ENCODE results near the gene FGD3.

Gene FGD3

DNA sequence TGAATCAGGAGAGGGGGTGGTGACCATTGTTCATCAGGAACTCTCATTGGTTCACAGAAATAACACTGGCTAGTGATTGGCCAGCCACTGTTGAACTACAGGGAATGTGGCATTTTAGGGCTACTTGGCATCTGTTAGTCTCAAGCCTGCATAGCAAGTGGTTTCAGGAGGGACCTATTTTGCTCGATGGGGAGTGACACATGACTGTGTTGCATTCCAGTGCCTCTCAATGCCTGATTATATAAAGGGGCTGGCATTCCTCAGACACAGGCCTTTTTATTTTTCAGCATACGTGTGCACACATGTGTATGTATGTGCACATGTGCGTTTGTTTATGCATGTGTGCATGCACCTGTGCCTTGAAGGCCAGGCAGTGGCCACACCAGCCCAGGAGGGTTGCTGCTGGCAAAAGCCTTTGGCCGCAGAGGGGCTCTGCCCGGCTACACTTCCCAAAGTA is 23.2 kb downstream of the FGD3 start:
- H3K4me3 ChIP-seq (ENCODE audit: low read depth, low read length), result no peak overlapping the region
- DNase-seq (ENCODE audit: low read depth), result peak; percentile 27
- TF ChIP-seq, protein P1, sequence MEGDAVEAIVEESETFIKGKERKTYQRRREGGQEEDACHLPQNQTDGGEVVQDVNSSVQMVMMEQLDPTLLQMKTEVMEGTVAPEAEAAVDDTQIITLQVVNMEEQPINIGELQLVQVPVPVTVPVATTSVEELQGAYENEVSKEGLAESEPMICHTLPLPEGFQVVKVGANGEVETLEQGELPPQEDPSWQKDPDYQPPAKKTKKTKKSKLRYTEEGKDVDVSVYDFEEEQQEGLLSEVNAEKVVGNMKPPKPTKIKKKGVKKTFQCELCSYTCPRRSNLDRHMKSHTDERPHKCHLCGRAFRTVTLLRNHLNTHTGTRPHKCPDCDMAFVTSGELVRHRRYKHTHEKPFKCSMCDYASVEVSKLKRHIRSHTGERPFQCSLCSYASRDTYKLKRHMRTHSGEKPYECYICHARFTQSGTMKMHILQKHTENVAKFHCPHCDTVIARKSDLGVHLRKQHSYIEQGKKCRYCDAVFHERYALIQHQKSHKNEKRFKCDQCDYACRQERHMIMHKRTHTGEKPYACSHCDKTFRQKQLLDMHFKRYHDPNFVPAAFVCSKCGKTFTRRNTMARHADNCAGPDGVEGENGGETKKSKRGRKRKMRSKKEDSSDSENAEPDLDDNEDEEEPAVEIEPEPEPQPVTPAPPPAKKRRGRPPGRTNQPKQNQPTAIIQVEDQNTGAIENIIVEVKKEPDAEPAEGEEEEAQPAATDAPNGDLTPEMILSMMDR (IDR thresholded peaks at IDR 0.05; ENCODE audit: low read depth, low read length, missing control alignments), result no peak
- in situ Hi-C loops (cut with HindIII; ENCODE audit: low sequenced_read_pairs), result no loop called here

DNA sequence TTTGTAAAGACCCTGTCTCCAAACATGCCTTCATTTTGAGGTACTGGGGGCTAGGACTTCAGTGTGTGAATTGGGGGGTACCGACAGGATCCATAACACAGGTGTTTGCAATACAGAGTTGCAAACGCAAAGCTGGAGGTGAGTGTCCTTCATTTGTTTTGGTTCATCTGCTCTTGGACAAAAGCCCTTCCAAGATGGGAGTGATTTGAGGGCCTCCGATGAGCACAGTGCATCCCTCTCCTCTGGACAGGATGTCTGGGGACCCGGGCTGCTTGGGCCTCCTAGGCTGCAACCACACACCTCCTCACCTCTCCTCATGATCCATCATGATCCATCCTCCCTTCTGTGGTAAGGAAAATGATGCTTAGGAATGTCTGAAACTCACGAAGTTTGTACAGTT is 23.8 kb downstream of the FGD3 start:
- DNase-seq (ENCODE audit: low read depth), result no peak

DNA sequence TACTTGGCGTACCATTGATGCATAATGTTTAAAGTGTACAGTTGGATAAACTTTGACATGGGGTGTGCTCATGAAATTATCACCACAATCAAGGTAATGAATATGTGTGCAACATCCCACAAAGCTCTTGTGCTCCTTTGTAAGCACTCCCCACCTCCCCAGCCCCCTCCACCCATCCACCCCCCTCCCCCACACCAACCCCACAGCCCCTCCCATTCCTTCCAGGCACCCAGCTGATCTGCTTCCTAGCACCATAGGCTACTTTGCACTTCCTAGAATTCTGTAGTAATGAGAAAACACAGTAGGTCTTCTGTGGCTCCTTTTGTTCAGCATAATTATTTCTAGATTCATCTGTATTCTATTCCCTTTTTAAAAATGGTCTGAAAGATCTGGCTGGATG is 24.5 kb downstream of the FGD3 start:
- H3K4me3 ChIP-seq (ENCODE audit: low read depth, low read length), result no peak overlapping the region
- TF ChIP-seq, protein P1 (IDR thresholded peaks at IDR 0.05; ENCODE audit: low read depth, low read length, missing control alignments), result no peak
- DNase-seq (ENCODE audit: low read depth), result no peak
- in situ Hi-C loops (cut with HindIII; ENCODE audit: low sequenced_read_pairs), result no loop called here

More for the DNA sequence above, 23.8 kb downstream of the FGD3 start:
- TF ChIP-seq, protein P1 (IDR thresholded peaks at IDR 0.05; ENCODE audit: low read depth, low read length, missing control alignments), result no peak
- no peak overlapping the region for H3K4me3 ChIP-seq (ENCODE audit: low read depth, low read length)
- in situ Hi-C loops (cut with HindIII; ENCODE audit: low sequenced_read_pairs), result no loop called here

DNA sequence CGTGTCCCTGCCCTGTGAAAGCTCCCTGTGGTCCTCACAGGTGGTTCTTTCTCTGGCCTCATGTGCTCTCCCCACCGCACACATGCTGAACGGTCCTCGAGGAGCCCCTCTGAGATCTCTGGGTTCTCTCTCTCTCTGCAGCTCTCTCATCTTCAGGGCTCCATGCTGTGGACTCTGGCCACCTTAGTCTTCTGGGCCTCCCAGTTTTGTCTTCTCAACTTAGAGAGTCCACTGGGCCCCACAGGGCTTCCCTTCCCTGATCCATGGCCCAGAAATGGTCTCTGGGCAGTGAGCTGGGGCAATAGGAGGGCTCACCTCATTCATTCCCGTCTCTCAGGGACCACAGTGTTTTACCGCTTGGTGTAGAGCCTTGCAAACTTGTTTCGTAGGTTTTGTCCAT is 26.4 kb downstream of the FGD3 start:
- H3K4me3 ChIP-seq (ENCODE audit: low read depth, low read length), result no peak overlapping the region
- TF ChIP-seq, protein P1 (IDR thresholded peaks at IDR 0.05; ENCODE audit: low read depth, low read length, missing control alignments), result no peak
- in situ Hi-C loops (cut with HindIII; ENCODE audit: low sequenced_read_pairs), result no loop called here
- DNase-seq (ENCODE audit: low read depth), result no peak

DNA sequence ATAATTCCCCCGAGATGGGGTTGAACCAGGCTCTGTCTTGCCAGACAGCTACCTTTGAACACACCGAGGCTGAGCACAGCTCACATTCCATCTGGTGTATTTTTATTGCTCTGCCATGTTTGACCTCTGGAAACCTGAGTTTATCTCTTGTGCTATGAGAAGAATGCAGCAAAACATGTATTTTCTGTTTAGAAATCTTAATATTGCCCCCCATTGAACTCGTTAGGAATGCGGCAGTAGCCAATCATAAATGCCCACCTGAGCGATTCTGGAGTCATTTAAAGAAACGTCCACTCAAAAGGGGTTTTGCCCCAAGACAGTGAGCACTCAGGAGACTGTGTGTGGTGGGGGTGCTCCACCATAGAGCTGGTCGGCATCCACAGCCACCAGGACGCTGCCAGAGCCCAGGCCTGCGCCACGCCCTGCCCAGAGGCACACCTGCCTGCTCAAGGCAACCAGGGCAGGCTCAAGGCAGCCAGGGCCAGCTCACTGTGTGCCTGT is 26.9 kb downstream of the FGD3 start:
- in situ Hi-C loops (cut with HindIII; ENCODE audit: low sequenced_read_pairs), result no loop called here
- no peak overlapping the region for H3K4me3 ChIP-seq (ENCODE audit: low read depth, low read length)
- no peak for DNase-seq (ENCODE audit: low read depth)
- TF ChIP-seq, protein P1 (IDR thresholded peaks at IDR 0.05; ENCODE audit: low read depth, low read length, missing control alignments), result no peak

DNA sequence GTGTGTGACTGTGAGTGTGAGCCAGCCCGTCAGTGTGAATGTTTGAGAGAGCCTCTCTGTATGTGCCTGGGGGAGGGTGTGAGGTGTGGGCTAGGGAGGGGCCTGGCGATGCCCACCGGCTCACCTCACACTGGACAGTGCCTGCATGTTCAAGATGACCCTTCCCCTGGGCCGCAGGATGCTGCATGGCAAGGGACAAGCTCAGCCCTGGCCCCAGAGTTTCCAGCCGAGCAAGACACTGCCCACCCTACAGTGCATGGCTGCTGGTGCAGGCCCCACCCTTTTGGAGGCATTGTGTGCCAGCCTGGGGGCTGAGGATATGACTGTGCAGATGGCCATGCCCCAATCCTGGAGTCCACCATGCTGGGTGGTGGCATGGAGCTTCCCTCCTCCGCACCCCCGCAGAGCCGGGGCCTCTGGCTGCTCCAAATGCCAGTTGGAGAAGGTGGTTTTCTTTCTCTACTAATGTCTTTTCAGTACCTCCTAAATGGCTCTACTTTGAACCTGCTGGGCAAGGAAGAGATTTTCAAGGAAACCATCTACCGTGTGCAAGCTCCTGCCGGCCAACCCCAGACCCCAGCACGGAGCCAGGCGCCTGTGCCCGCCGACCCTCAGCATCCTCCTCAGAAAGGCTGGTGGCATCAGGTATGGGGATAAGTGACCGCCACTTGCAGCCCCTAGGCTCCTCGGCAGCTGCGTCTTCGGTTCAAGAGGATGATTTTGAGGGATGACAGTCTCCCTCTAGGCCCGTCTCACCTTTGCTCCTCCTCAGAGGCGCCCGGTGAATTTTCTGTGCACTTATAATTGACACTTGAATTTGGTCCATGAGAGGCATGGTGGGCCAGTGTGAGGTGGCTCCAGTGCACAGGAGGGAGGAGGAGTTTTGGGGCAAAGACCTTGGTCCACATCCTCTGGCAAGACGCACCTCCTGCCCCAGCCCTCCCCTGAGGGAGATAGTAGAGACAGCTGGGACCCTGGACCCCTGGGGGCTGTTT is 27.7 kb downstream of the FGD3 start:
- in situ Hi-C loops (cut with HindIII; ENCODE audit: low sequenced_read_pairs), result no loop called here
- TF ChIP-seq, protein P1 (IDR thresholded peaks at IDR 0.05; ENCODE audit: low read depth, low read length, missing control alignments), result no peak
- H3K4me3 ChIP-seq (ENCODE audit: low read depth, low read length), result no peak overlapping the region
- DNase-seq (ENCODE audit: low read depth), result no peak
